Pancreas (tissue), 10 donors: Measurements from ENCODE around the gene EFCAB14. TPM values are rescaled to one million over a fixed set of nuclear protein-coding genes. Genes with fewer than 3 reads are reported as not detected.

ENCODE experiments used
- ATAC-seq, 4 donors: fragments of 200-7000 bp; cut with Tn5 transposase; one replicate each; pipeline versions ENCODE4 v1.8.0 to v1.9.1; 2020; ENCODE audit warnings: mild to moderate bottlenecking in 4 of 4, moderate library complexity in 4 of 4
- DNase-seq, 6 donors: peaks; one replicate each; pipeline ENCODE4 v3.0.0-alpha.2; 2020
- FAIRE-seq: peaks from 2 replicates; lab custom pipeline; 2012; peaks lifted over from hg19 to GRCh38; lab: Jason Lieb, UNC
- H3K27ac ChIP-seq, 4 donors: fragments of 200-600 bp; sonication (generic); 1 replicate in 3 of 4; 2 replicates in 1 of 4; pipeline versions ENCODE4 v1.5.0 to v1.8.0; 2020
- H3K27me3 ChIP-seq, 4 donors: fragments of 200-600 bp; one replicate each; pipeline ENCODE4 v1.8.0; 2021
- H3K36me3 ChIP-seq, 3 donors: fragments of 200-600 bp; sonication (generic) in 1 of 3; one replicate each; pipeline versions ENCODE4 v1.5.0 to v1.8.0; 2020 to 2021
- H3K4me1 ChIP-seq, 3 donors: fragments of 200-600 bp; one replicate each; pipeline ENCODE4 v1.8.0; 2021
- H3K4me3 ChIP-seq, 4 donors: fragments of 200-600 bp; sonication (generic) in 2 of 4; one replicate each; pipeline versions ENCODE4 v1.5.0 to v1.8.0; 2020 to 2021
- H3K9me3 ChIP-seq, 4 donors: fragments of 200-600 bp; one replicate each; pipeline ENCODE4 v1.8.0; 2021
- CTCF ChIP-seq, 4 donors: fragments of 200-600 bp; sonication (generic) in 3 of 4; IDR thresholded peaks; one replicate each; pipeline versions ENCODE4 v1.5.0 to v1.8.0; 2021; ENCODE audit warnings: antibody characterized with exemption in 4 of 4
- WGBS, 2 donors: extraction: QIAGEN DNeasy Blood & Tissue Kit; methylation state at CpG; one replicate each; pipeline ENCODE4 v1.1.7; 2013; 5-methylcytosine and 5-hydroxymethylcytosine counted together
- intact Hi-C, 3 donors: fragments of 100-400 bp; cut with DNase I; formaldehyde crosslinking; loops; one replicate each; pipeline versions ENCODE4 v1.11.1 to v1.14.2; 2022
- polyA plus RNA-seq, 2 donors: library from polyadenylated mRNA; stranded (reverse); fragments of 200-250 nt; gene quantifications; one replicate each; pipeline ENCODE4 v1.2.3, GENCODE V29; 2013
- total RNA-seq, 6 donors: library from RNA; stranded (reverse); fragmentation: NEBNext Ultra II Directional in 4 of 6; extraction: Animal tissue kit (Norgen Biotek cat#: 25700) in 4 of 6; gene quantifications; one replicate each; pipeline versions ENCODE4 v1.2.1 to v1.2.4, GENCODE V29; 2021 to 2023
- donor health status: healthy with polysubstance abuse.
- donor health status: DM: no; HTN: no; CAD: no; lungs with moderate emphysema.
- donor health status: DM: no; HTN: no; CAD: no.
- donor health status: control.
- donor health status: control.
- donor health status: Bipolar disorder and iron deficiency.
- donor health status: DM: yes; HTN: yes; CAD: no.
- donor health status: DM: no; HTN: no; CAD: no.
- donor health status: DM: no; HTN: no; CAD: no.
- donor health status: DM: yes; HTN: yes; CAD: no.

The EFCAB14 gene
- total and polyA plus RNA-seq, 8 donors = 8.4 to 55.2 (median 28.7) TPM

GRCh38 chr1:46645815-46646214 lies 73.1 kb downstream of the EFCAB14 start:
- Histone ChIP-seq H3K36me3 (peaks cover 0 to 10% (median 0%) of the 10 kb centered on the region in 3 donors), H3K4me1 (peaks cover 0 to 17% (median 8%) of the 10 kb centered on the region in 3 donors), H3K27ac (no peak overlapping the region), H3K27me3 (no peaks in the 10 kb centered on the region), H3K9me3 (no peaks in the 10 kb centered on the region), H3K4me3 (no peak overlapping the region)
- 95 to 96% methylated on average over 4 of the region's 4 CpGs for WGBS, 2 donors
- no peak for ATAC-seq
- no peak for DNase-seq
- intact Hi-C loops = no loop called here
- no peak for TF ChIP-seq CTCF (IDR thresholded peaks at IDR 0.05)
- no peak for FAIRE-seq

- intact Hi-C loops = no loop called here
- H3K36me3 ChIP-seq = no peaks in the 10 kb centered on the region
- no peak for TF ChIP-seq CTCF (IDR thresholded peaks at IDR 0.05)
- H3K4me3 ChIP-seq = no peak overlapping the region
- H3K9me3 ChIP-seq = no peaks in the 10 kb centered on the region
- H3K4me1 ChIP-seq = peaks cover 0 to 23% (median 17%) of the 10 kb centered on the region in 3 donors
- DNase-seq (no peak), FAIRE-seq (peak; percentile 45), ATAC-seq (peak in 3 of 4 donors; percentile 75 to 81 (median 81))
- H3K27ac ChIP-seq = peak overlapping the region in 1 of 4 donors; percentile 17
- H3K27me3 ChIP-seq = no peaks in the 10 kb centered on the region
Observed at GRCh38 chr1:46643368-46643775, 75.5 kb downstream of the EFCAB14 start.

- intact Hi-C loops = no loop called here
- ATAC-seq = no peak
- DNase-seq = no peak
- no peak overlapping the region for H3K4me3 ChIP-seq
- no peaks in the 10 kb centered on the region for H3K36me3 ChIP-seq
- TF ChIP-seq CTCF (IDR thresholded peaks at IDR 0.05) = no peak
- no peaks in the 10 kb centered on the region for H3K27me3 ChIP-seq
- H3K27ac ChIP-seq = no peak overlapping the region
- FAIRE-seq = no peak
- peaks cover 0 to 23% (median 17%) of the 10 kb centered on the region in 3 donors for H3K4me1 ChIP-seq
- no peaks in the 10 kb centered on the region for H3K9me3 ChIP-seq
Observed at GRCh38 chr1:46642115-46642680, 76.7 kb downstream of the EFCAB14 start.

DNA sequence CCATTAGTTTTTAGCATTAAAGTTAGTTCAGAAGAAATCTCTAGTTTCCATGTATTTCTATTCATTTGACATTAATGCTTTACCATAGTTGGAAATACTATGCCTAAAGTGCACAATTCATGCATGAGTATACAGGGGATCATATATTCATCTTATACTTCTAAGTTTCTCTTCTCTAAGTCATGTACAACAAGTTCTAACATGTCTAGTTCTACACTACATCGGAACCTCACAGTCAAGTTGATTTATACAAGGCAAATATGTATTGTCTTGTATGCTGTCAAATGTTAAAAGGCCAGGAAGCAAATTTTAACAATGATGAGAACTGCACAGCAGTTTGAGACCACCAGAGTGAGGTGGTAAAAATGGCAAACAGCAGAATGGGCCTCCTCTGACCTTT lies 79.4 kb downstream of the EFCAB14 start:
- H3K9me3 ChIP-seq = no peaks in the 10 kb centered on the region
- peaks cover 0 to 17% (median 17%) of the 10 kb centered on the region in 3 donors for H3K4me1 ChIP-seq
- ATAC-seq (no peak), DNase-seq (no peak), FAIRE-seq (no peak)
- intact Hi-C loops = no loop called here
- no peak for TF ChIP-seq CTCF (IDR thresholded peaks at IDR 0.05)
- no peaks in the 10 kb centered on the region for H3K27me3 ChIP-seq
- no peak overlapping the region for H3K4me3 ChIP-seq
- H3K36me3 ChIP-seq = peaks cover 0 to 13% (median 0%) of the 10 kb centered on the region in 3 donors
- WGBS, 2 donors = 80 to 82% methylated on average over 1 of the region's 1 CpG
- H3K27ac ChIP-seq = no peak overlapping the region

DNA sequence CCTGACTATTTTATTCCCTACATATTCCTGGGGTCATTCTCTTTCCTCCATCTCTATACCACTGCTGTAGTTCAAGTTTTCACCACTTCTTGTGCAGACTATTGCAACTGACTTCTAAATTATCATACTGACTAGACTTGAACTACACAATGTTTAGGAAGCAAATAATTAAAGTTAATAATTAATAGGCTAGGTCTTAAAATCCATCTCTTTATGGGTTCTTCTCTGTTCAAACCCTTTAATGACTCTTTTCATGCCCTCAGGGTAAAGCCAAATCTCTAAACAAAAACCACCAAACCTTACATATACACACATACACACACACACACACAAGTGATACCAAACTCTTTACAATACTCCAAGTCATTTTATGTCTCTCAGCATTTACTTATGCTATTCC lies 80.0 kb downstream of the EFCAB14 start:
- FAIRE-seq (no peak), ATAC-seq (no peak), DNase-seq (no peak)
- no peak overlapping the region for H3K27ac ChIP-seq
- H3K4me3 ChIP-seq = no peak overlapping the region
- H3K4me1 ChIP-seq = peaks cover 0 to 17% (median 16%) of the 10 kb centered on the region in 3 donors
- peaks cover 0 to 13% (median 0%) of the 10 kb centered on the region in 3 donors for H3K36me3 ChIP-seq
- intact Hi-C loops = no loop called here
- no peak for TF ChIP-seq CTCF (IDR thresholded peaks at IDR 0.05)
- H3K9me3 ChIP-seq = no peaks in the 10 kb centered on the region
- no peaks in the 10 kb centered on the region for H3K27me3 ChIP-seq
